ENCODE data around the gene GPR132. TPM values are rescaled to one million over a fixed set of nuclear protein-coding genes. Genes with fewer than 3 reads are reported as not detected.

Gene GPR132
- total RNA-seq, 1 experiment from 2014 or later: 0.10 TPM

DNA sequence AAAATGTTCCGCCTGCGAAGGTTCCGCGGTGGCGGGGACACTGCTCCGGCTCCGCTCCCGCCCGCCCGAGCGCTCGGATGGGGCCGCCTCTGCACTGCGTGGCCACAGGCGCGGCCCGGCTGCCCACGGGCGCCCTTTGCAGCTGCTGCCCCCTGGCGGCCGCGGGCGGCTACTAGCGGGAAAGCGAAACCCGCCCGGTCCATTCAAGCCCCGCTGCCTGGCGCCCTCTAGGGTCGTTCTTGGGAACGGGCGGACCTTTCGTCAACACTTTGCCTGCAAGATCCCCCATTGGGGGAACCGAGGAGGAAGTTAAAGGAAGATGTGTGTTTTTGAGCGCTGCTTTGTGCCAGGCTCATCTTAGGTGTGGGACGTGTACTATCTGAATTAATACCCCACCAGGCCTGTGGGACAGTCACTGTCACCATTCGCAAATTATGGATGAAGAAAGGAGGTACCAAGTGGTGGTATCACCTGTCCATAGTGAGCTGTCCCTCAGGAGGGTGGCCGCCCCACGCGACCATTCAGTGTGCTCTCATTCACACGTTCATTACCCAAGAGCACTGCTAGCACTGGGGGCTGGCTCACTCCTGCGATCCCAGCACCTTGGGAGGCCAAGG, 19.4 kb downstream of the GPR132 start:
- Histone ChIP-seq H3K36me3 (ENCODE audit: control insufficient read depth in 1 of 2, insufficient read depth in 2 of 2, low read length in 2 of 2) (no peaks in the 10 kb centered on the region), H3K9me3 (ENCODE audit: control insufficient read depth in 1 of 2, insufficient read depth in 1 of 2, low read depth in 1 of 2, low read length in 2 of 2) (no peaks in the 10 kb centered on the region), H3K4me2 (ENCODE audit: low read length) (peak overlapping the region; percentile 66), H3K4me3 (replicated peaks in 1 of 2; ENCODE audit: low read depth in 1 of 2, low read length in 2 of 2) (peak overlapping the region in 1 of 2 experiments; percentile 35; a peak in 2 of 4 replicates), H3K79me2 (ENCODE audit: insufficient read depth, low read length) (no peaks in the 10 kb centered on the region), H2AFZ (ENCODE audit: low read depth, low read length, poor library complexity, severe bottlenecking) (peak overlapping the region; percentile 62), H3K9ac (ENCODE audit: low read length) (no peak overlapping the region), H3K4me1 (ENCODE audit: control insufficient read depth in 1 of 2, insufficient read depth in 2 of 2, low read length in 2 of 2) (peaks cover 10 to 27% of the 10 kb centered on the region in 2 experiments), H3K27ac (ENCODE audit: low read depth, low read length) (no peak overlapping the region), H3K9me2 (ENCODE audit: insufficient read depth) (no peaks in the 10 kb centered on the region), H3K27me3 (ENCODE audit: insufficient read depth, low read length) (no peaks in the 10 kb centered on the region), H4K20me1 (ENCODE audit: insufficient read depth) (no peaks in the 10 kb centered on the region)
- no TSS peak for BruUV-seq (replicated peaks)
- DNase-seq (ENCODE audit: low read depth, low spot score): peak; percentile 69
- ChIA-PET POLR2A (interaction anchor here (0.8 to 1.1 kb wide), 3 partner anchors 25 to 72 kb away, joined by 3 read pairs; partner anchors contain the start of gene CDCA4), CTCF (interaction anchor here (0.6 to 5.4 kb wide), 19 partner anchors 9 to 293 kb away, joined by 3 to 56 read pairs (median 4); partner anchors contain the start of genes AHNAK2, CDCA4 and SIVA1), RAD21 (ENCODE audit: low non-redundant PET in 1 of 2, low total read pairs in 2 of 2, uncharacterized antibody in 2 of 2, unreplicated experiment in 2 of 2) (interaction anchor here (0.6 to 1.5 kb wide), 4 partner anchors 70 to 181 kb away, joined by 3 to 6 read pairs (median 4); no protein-coding TSS in a partner anchor)
- intact Hi-C loops (cut with micrococcal nuclease): loop anchor here (1.0 to 2.0 kb wide), 4 partner anchors 70 to 277 kb away; no protein-coding TSS in a partner anchor
- peak; percentile 90 for ATAC-seq
- TF ChIP-seq, protein P1, sequence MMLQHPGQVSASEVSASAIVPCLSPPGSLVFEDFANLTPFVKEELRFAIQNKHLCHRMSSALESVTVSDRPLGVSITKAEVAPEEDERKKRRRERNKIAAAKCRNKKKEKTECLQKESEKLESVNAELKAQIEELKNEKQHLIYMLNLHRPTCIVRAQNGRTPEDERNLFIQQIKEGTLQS (IDR thresholded peaks at IDR 0.05): no peak
- TF ChIP-seq CEBPB (IDR thresholded peaks at IDR 0.05; ENCODE audit: low read depth) (no peak), POLR2AphosphoS5 (IDR thresholded peaks at IDR 0.05; ENCODE audit: low read depth, low read length) (no peak), ZFX (IDR thresholded peaks at IDR 0.05) (no peak), FOSL1 (IDR thresholded peaks at IDR 0.05; ENCODE audit: low read depth) (no peak), CBX3 (IDR thresholded peaks at IDR 0.05; ENCODE audit: low read depth) (no peak), JUND (IDR thresholded peaks at IDR 0.05) (no peak), ELF1 (IDR thresholded peaks at IDR 0.05; ENCODE audit: borderline replicate concordance, low read depth) (no peak), SIN3A (IDR thresholded peaks at IDR 0.05; ENCODE audit: low read depth) (no peak), ZNF274 (IDR thresholded peaks at IDR 0.05; ENCODE audit: low read depth, low read length) (no peak), TCF7L2 (IDR thresholded peaks at IDR 0.05; ENCODE audit: borderline replicate concordance, extremely low read depth, insufficient read depth, insufficient read length) (no peak), SP1 (IDR thresholded peaks at IDR 0.05; ENCODE audit: low read depth) (no peak), RAD21 (IDR thresholded peaks at IDR 0.05; ENCODE audit: low read depth) (peak; percentile 99), EZH2 (IDR thresholded peaks at IDR 0.05) (no peak), EGR1 (IDR thresholded peaks at IDR 0.05; ENCODE audit: low read depth) (no peak; the same call in 1 of the 2 replicates), EZH2phosphoT487 (IDR thresholded peaks at IDR 0.05; ENCODE audit: borderline replicate concordance) (no peak)
- TF ChIP-seq, protein P2, sequence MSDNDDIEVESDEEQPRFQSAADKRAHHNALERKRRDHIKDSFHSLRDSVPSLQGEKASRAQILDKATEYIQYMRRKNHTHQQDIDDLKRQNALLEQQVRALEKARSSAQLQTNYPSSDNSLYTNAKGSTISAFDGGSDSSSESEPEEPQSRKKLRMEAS (IDR thresholded peaks at IDR 0.05): no peak
- TF ChIP-seq, protein P3, sequence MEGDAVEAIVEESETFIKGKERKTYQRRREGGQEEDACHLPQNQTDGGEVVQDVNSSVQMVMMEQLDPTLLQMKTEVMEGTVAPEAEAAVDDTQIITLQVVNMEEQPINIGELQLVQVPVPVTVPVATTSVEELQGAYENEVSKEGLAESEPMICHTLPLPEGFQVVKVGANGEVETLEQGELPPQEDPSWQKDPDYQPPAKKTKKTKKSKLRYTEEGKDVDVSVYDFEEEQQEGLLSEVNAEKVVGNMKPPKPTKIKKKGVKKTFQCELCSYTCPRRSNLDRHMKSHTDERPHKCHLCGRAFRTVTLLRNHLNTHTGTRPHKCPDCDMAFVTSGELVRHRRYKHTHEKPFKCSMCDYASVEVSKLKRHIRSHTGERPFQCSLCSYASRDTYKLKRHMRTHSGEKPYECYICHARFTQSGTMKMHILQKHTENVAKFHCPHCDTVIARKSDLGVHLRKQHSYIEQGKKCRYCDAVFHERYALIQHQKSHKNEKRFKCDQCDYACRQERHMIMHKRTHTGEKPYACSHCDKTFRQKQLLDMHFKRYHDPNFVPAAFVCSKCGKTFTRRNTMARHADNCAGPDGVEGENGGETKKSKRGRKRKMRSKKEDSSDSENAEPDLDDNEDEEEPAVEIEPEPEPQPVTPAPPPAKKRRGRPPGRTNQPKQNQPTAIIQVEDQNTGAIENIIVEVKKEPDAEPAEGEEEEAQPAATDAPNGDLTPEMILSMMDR (IDR thresholded peaks at IDR 0.05 in 2 of 3, conservative IDR thresholded peaks at IDR 0.05 in 1 of 3; ENCODE audit: borderline replicate concordance in 1 of 3, insufficient read depth in 1 of 3, low read depth in 2 of 3, low read length in 2 of 3): peak; percentile 99 to 100 (median 100)
- TF ChIP-seq, protein P4, sequence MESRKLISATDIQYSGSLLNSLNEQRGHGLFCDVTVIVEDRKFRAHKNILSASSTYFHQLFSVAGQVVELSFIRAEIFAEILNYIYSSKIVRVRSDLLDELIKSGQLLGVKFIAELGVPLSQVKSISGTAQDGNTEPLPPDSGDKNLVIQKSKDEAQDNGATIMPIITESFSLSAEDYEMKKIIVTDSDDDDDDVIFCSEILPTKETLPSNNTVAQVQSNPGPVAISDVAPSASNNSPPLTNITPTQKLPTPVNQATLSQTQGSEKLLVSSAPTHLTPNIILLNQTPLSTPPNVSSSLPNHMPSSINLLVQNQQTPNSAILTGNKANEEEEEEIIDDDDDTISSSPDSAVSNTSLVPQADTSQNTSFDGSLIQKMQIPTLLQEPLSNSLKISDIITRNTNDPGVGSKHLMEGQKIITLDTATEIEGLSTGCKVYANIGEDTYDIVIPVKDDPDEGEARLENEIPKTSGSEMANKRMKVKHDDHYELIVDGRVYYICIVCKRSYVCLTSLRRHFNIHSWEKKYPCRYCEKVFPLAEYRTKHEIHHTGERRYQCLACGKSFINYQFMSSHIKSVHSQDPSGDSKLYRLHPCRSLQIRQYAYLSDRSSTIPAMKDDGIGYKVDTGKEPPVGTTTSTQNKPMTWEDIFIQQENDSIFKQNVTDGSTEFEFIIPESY (IDR thresholded peaks at IDR 0.05; ENCODE audit: extremely low read depth, insufficient replicate concordance, low read length): no peak
- TF ChIP-seq, protein P5, sequence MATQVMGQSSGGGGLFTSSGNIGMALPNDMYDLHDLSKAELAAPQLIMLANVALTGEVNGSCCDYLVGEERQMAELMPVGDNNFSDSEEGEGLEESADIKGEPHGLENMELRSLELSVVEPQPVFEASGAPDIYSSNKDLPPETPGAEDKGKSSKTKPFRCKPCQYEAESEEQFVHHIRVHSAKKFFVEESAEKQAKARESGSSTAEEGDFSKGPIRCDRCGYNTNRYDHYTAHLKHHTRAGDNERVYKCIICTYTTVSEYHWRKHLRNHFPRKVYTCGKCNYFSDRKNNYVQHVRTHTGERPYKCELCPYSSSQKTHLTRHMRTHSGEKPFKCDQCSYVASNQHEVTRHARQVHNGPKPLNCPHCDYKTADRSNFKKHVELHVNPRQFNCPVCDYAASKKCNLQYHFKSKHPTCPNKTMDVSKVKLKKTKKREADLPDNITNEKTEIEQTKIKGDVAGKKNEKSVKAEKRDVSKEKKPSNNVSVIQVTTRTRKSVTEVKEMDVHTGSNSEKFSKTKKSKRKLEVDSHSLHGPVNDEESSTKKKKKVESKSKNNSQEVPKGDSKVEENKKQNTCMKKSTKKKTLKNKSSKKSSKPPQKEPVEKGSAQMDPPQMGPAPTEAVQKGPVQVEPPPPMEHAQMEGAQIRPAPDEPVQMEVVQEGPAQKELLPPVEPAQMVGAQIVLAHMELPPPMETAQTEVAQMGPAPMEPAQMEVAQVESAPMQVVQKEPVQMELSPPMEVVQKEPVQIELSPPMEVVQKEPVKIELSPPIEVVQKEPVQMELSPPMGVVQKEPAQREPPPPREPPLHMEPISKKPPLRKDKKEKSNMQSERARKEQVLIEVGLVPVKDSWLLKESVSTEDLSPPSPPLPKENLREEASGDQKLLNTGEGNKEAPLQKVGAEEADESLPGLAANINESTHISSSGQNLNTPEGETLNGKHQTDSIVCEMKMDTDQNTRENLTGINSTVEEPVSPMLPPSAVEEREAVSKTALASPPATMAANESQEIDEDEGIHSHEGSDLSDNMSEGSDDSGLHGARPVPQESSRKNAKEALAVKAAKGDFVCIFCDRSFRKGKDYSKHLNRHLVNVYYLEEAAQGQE (IDR thresholded peaks at IDR 0.05; ENCODE audit: low read depth): no peak
